Hepatocyte (in vitro differentiated cells): ENCODE data around the gene CST7.

ENCODE experiments used
- CTCF ChIP-seq: fragments of 200-600 bp; sonication (generic); IDR thresholded peaks from 2 replicates; pipeline ENCODE4 v1.5.1; 2016; ENCODE audit warnings: antibody characterized with exemption, mild to moderate bottlenecking; ENCODE audit not compliant: poor library complexity
- EZH2 ChIP-seq: fragments of 200-600 bp; sonication (generic); IDR thresholded peaks from 2 replicates; pipeline ENCODE4 v1.6.1; 2016; ENCODE audit warnings: antibody characterized with exemption, mild to moderate bottlenecking, borderline replicate concordance
- EZH2phosphoT487 ChIP-seq: fragments of 200-600 bp; sonication (generic); IDR thresholded peaks from one replicate; pipeline ENCODE4 v1.6.1; 2018; ENCODE audit warnings: antibody characterized with exemption, mild to moderate bottlenecking, low read depth, moderate library complexity; ENCODE audit not compliant: unreplicated experiment, severe bottlenecking

GRCh38 chr20:24993337-24994185, 44.5 kb downstream of the CST7 start:
- TF ChIP-seq CTCF (peak; percentile 39), EZH2phosphoT487 (no peak), EZH2 (no peak)
